H1 (cell line): ENCODE measurements around the gene ARL8A. TPM values are rescaled to one million over a fixed set of nuclear protein-coding genes. Genes with fewer than 3 reads are reported as not detected.

ENCODE experiments used
- ATF2 ChIP-seq: IDR thresholded peaks from 2 replicates; pipeline ENCODE4 v1.6.1; 2012; ENCODE audit warnings: low read length, inconsistent platforms
- CTBP2 ChIP-seq: IDR thresholded peaks from 2 replicates; pipeline ENCODE4 v1.7.0; 2011; ENCODE audit warnings: borderline replicate concordance, mild to moderate bottlenecking, moderate library complexity, mixed read lengths, low read length; ENCODE audit not compliant: insufficient read depth, insufficient read length
- SP2 ChIP-seq: IDR thresholded peaks from 2 replicates; pipeline ENCODE4 v1.6.1; 2012; ENCODE audit warnings: mild to moderate bottlenecking, low read length, inconsistent platforms
- polyA plus RNA-seq, 7 experiments: library from polyadenylated mRNA; depleted of rRNA in 3 of 7; stranded (reverse) in 5 of 7; unstranded in 2 of 7; fragments of >200 nt in 5 of 7; fragments of 200-250 nt in 2 of 7; gene quantifications; 1 replicate in 5 of 7; 2 replicates in 1 of 7; 4 replicates in 1 of 7; pipeline versions ENCODE4 v1.2.1 to v1.2.3, GENCODE V29; 2011 to 2013; ENCODE audit warnings: missing spikeins in 2 of 7, mixed read lengths in 2 of 7
- total RNA-seq: library from RNA; stranded (reverse); fragmentation: NEBNext Ultra II Directional; extraction: Animal tissue kit (Norgen Biotek cat#: 25700); gene quantifications from 2 replicates; pipeline ENCODE4 v1.2.1, GENCODE V29; 2021

ARL8A gene
- total and polyA plus RNA-seq, 2 of the 8 experiments (the other 6 are each of a cell fraction or from before 2014, with no cell fraction given), result 40.3 to 58.7 TPM

DNA sequence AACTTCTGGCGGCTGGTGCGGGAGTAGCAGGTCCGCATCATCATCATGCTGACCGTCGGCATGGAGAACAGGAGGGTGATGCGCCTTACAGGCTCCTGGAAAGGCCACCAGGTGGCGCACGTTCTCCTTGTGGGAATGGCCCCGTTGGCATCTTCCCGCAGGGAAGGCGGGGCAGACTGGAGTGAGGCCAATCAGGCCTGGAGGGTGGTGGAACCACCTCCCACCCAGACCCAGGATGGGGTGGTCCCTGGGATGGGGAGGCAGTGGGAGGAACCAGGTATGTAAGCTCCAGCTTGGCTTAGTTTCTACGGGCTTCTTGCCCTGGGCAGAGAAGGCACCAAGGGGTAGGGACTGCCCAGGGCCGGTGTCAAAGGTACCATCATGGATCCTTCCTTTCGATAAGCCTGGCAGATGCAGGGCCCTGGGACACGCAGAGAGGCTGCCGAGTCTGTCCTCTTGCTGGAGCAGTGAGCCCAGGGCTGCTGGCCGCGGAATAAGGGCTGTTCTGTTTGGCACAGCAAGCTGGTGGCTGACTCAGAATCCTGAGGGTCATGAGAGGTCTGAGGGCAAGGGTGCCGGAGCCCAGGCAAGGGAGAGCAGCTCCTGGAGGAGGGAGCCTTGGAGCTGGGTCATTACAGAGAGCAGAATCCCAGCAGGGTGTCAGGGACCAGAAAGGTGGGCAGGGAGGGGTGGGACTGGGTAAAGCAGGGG lies 40.4 kb upstream of the ARL8A start (continued):
- TF ChIP-seq ATF2 (0 out of 2 replicates have a peak, but pooled peaks have one; percentile 36), SP2 (no peak), CTBP2 (no peak)
